ENCODE measurements around the gene PEX13.
"Not testable (repeated sequence)": the region's sequence is repeated elsewhere in the genome, so short reads cannot be mapped to it uniquely, and the experiment has no call there.

The PEX13 gene, protein sequence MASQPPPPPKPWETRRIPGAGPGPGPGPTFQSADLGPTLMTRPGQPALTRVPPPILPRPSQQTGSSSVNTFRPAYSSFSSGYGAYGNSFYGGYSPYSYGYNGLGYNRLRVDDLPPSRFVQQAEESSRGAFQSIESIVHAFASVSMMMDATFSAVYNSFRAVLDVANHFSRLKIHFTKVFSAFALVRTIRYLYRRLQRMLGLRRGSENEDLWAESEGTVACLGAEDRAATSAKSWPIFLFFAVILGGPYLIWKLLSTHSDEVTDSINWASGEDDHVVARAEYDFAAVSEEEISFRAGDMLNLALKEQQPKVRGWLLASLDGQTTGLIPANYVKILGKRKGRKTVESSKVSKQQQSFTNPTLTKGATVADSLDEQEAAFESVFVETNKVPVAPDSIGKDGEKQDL

DNA sequence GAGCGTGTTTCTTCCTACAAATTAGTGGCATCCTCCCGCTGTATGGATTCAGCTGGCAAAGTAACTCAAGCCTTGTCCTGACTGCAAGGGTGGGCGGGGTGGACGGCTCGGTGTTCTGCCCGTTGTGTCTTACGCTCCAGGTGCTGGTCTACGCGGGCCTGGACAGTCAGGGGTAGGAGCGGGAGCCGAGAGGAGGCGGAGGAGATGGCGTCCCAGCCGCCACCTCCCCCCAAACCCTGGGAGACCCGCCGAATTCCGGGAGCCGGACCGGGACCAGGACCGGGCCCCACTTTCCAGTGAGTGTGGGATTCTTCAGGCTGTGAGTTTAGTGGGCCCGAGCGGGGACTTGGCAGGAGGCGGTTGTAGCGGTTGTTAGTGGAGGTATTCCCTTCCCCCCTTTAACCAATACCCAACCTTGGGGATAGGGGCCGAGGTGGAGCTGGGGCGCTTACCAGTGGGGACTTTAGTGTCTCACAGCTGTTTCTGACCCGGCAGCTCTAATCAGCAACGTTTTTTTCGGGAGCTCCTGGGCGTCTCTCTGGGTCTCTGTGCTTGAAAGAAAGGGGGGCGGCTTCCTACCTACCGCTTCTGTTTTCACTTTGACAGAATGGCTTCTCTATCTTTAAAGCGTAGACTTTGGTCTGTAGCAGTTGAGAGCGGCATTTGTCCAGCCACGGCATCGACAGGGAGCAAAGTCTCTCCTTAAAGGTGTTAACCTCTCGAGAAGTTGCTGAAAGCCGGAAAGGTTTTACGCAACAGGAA is at the start of gene PEX13, which contains the start of gene PUS10:
Gene PEX13 (plus strand): TSS at position 165 of the 762 bp plus-strand sequence. CDS start 40 bp downstream, at position 205.
Gene PUS10 (minus strand): TSS at position 700 of the 762 bp plus-strand sequence. CDS start 6,365 bp downstream, outside the sequence.
- Mint-ChIP-seq H3K27ac (peak within 1 kb of the TSS; percentile 94), H3K9me3 (no peaks in the 10 kb centered on the region), H3K4me3 (peak within 1 kb of the TSS; percentile 100), H3K36me3 (ENCODE audit: low read depth) (peaks cover 18% of the 10 kb centered on the region), H3K4me1 (ENCODE audit: low read depth) (peaks cover 26% of the 10 kb centered on the region), H3K27me3 (ENCODE audit: low read depth) (no peaks in the 10 kb centered on the region)
- DNase-seq (ENCODE audit: low spot score) = peak; percentile 74

DNA sequence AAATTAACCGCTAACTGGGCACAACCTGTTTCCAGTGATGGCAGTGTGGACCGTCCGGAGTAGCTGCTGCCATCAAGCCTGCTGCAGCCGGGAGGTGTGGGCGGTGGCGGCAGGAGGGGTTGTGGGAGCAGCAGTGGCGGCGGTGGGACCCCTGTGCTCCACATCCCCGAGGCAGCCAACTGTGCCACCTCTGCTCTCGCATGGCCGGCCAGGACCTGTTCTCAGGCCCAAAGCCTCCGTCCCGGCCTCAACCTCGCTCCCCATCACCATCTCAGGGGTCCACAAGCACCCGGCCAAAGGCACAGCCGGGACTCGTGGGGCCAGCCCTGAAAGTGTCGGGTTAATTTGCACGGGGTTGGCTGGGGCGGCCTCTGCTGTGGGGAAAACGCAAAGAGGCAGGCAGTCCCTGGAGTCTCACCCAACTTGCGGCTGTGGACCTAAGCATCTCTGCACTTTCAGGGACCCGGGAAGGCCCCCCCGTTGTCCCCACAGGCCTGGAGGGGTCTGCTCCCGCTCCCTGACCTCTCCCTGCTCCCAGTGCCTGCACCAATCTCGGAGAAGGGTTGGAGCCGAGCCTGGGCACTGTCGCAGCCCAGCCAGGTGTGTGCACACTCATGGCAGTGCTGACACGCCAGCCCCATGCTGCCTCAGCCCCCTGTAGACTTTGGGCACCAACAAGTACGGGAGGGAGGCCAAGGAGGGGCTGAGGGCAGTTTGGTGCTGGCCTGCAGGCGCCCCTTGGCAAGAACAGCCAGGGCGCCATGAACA is 44.4 kb upstream of the PEX13 start:
- peaks cover 15% of the 10 kb centered on the region for H3K4me1 Mint-ChIP-seq (ENCODE audit: low read depth)
- H3K4me3 Mint-ChIP-seq = no peak overlapping the region
- DNase-seq (ENCODE audit: low spot score) = no peak
- peaks cover 2% of the 10 kb centered on the region for H3K36me3 Mint-ChIP-seq (ENCODE audit: low read depth)
- no peaks in the 10 kb centered on the region for H3K27me3 Mint-ChIP-seq (ENCODE audit: low read depth)
- H3K27ac Mint-ChIP-seq = no peak overlapping the region
- no peaks in the 10 kb centered on the region for H3K9me3 Mint-ChIP-seq

DNA sequence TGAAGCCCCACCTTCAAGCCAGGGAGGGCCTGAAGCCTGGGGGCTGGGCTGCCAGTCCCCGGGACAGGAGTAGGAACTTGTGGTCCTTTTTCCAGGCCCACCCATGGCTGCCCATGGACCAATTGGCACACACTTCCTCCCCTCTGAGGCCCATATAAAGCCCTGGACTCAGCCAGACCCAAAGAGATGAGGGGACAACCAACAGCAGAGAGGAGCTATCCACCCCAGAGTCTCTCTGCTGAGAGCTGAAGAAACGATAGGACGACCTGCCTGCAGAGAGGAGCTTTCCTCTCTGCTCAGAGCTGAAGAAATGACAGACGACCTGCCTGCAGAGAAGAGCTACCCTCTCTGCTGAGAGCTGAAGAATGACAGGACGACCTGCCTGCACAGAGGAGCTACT is 43.8 kb upstream of the PEX13 start:
- Mint-ChIP-seq H3K4me3 (no peak overlapping the region), H3K36me3 (ENCODE audit: low read depth) (no peaks in the 10 kb centered on the region), H3K9me3 (no peaks in the 10 kb centered on the region), H3K27me3 (ENCODE audit: low read depth) (no peaks in the 10 kb centered on the region), H3K27ac (no peak overlapping the region), H3K4me1 (ENCODE audit: low read depth) (peaks cover 18% of the 10 kb centered on the region)
- DNase-seq (ENCODE audit: low spot score) = no peak

DNA sequence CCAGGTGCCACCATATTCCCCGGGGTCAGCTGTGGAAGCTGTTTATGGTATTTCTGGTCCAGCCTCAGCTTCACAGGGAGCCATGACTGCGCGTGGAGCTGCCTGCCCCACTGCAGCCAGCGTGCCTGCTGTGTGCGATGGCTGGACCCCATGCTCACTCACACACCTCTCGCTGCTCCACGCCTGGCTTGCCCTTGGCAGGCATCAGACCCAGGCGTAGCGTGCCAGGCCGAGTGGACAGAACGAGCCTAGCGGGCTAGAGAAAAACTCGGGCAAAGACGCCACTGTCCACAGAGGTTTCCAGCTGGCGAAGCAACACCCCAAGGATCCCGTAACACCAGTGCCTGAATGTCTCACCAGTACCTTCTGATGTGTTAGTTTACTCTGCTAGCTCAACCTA is 42.9 kb upstream of the PEX13 start:
- Mint-ChIP-seq H3K4me1 (ENCODE audit: low read depth) (peaks cover 21% of the 10 kb centered on the region), H3K27me3 (ENCODE audit: low read depth) (no peaks in the 10 kb centered on the region), H3K9me3 (no peaks in the 10 kb centered on the region), H3K4me3 (no peak overlapping the region), H3K36me3 (ENCODE audit: low read depth) (no peaks in the 10 kb centered on the region), H3K27ac (no peak overlapping the region)
- no peak for DNase-seq (ENCODE audit: low spot score)

DNA sequence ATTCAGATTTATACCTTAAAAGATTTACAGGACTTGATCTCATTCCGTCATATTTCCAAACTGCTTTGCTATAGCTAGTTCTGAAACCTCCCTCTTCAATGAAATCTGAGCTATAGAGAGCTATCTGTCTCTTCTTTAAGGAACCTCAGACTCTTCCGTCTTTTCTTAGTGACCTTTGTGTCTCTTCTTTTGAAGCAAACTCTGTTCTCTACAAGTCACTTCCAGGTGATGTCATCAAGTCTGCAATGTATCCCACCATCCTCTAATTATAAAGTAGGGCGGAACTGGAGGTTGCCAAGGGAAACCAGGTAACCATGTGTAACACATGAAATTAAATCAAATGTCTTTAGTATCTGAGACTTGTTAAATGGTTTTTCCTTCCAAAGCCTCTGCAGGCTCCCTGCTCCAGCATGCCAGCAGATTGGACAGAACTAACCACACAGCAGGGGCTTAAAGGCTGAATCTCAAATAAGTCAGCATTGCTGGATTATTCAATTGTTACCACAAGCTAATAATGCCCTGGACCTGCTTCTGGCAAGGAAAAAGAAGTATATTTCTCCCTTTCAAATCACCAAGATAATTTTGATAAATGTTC is 41.2 kb upstream of the PEX13 start:
- no peak for DNase-seq (ENCODE audit: low spot score)
- Mint-ChIP-seq H3K4me1 (ENCODE audit: low read depth) (peaks cover 28% of the 10 kb centered on the region), H3K9me3 (no peaks in the 10 kb centered on the region), H3K27ac (no peak overlapping the region), H3K27me3 (ENCODE audit: low read depth) (no peaks in the 10 kb centered on the region), H3K36me3 (ENCODE audit: low read depth) (no peaks in the 10 kb centered on the region), H3K4me3 (no peak overlapping the region)

DNA sequence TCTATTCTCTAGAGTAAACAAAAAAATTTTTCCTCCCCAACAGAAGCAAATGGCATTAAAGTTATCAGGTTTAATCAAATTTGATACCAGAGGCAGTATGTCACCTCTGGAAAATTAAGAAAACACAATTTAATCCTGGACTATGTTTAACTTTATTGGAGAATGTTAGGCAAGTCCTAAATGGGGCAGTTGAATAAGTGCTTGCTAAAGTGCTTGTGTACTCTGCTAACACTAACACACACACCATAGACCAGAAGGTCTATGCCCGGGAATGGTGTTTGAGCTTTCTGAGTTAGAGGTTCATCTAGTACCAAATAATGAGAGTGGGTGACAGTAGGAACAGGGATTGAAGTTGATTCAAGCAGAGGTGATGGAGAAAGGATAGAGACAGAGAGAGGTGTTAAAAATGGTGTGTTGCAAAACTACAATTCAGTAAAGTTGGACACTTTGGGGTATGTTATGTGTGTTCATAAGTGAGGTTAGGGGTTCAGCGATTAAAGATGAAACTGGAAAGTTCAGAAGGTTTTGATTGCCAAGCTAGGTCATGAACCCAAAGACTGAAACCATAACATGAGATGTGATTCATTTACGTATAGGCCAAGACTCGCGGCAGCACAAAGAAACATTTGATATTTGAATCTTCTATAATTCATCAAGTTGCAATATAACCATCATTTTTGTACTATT is 40.5 kb upstream of the PEX13 start:
- peaks cover 26% of the 10 kb centered on the region for H3K4me1 Mint-ChIP-seq (ENCODE audit: low read depth)
- no peaks in the 10 kb centered on the region for H3K9me3 Mint-ChIP-seq

DNA sequence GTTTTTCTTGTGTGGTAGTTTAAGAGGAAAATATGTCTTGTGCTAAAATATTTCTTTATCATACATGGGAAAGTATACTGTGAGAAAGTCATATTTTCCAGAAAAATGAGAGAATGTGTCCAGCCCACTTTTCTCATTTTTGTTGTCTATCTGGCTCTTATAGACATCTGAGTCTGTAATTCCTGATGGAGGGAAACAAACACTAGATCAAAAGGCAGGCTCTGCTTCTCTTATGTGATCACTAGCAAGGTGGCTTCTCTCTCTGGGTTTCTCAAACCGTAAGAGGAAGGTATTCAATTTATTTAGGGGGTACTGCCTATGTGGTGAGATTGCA is 40.0 kb upstream of the PEX13 start:
- Mint-ChIP-seq H3K9me3 (no peaks in the 10 kb centered on the region), H3K36me3 (ENCODE audit: low read depth) (no peaks in the 10 kb centered on the region), H3K27me3 (ENCODE audit: low read depth) (no peaks in the 10 kb centered on the region), H3K27ac (no peak overlapping the region), H3K4me1 (ENCODE audit: low read depth) (peaks cover 26% of the 10 kb centered on the region), H3K4me3 (no peak overlapping the region)
- DNase-seq (ENCODE audit: low spot score) = no peak

More for the DNA sequence above, 40.5 kb upstream of the PEX13 start:
- H3K36me3 Mint-ChIP-seq (ENCODE audit: low read depth) = no peaks in the 10 kb centered on the region
- DNase-seq (ENCODE audit: low spot score) = no peak
- no peaks in the 10 kb centered on the region for H3K27me3 Mint-ChIP-seq (ENCODE audit: low read depth)
- H3K27ac Mint-ChIP-seq = peak overlapping the region; percentile 0
- no peak overlapping the region for H3K4me3 Mint-ChIP-seq

DNA sequence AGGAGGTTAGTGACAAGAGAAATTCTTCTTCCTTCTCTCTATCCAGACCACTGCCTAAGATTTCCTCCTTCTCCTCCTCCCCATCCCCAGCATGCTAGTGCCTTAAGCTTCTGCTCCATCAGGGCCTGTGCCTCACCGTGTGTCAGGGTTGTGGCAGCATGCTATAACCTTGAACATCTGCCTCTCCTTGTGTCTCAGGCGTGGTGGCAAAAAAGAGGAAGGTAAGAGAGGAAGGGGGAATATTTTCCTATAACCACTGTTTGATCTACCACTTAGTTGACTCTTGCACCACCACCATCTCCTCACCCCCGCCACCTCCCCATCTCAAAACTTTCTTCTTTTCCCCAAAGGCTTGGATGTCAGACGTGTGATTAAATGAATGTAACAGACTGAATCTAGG is 38.3 kb upstream of the PEX13 start:
- Mint-ChIP-seq H3K9me3 (no peaks in the 10 kb centered on the region), H3K4me3 (no peak overlapping the region), H3K27ac (no peak overlapping the region), H3K27me3 (ENCODE audit: low read depth) (no peaks in the 10 kb centered on the region), H3K4me1 (ENCODE audit: low read depth) (peaks cover 26% of the 10 kb centered on the region), H3K36me3 (ENCODE audit: low read depth) (no peaks in the 10 kb centered on the region)
- DNase-seq (ENCODE audit: low spot score) = no peak

DNA sequence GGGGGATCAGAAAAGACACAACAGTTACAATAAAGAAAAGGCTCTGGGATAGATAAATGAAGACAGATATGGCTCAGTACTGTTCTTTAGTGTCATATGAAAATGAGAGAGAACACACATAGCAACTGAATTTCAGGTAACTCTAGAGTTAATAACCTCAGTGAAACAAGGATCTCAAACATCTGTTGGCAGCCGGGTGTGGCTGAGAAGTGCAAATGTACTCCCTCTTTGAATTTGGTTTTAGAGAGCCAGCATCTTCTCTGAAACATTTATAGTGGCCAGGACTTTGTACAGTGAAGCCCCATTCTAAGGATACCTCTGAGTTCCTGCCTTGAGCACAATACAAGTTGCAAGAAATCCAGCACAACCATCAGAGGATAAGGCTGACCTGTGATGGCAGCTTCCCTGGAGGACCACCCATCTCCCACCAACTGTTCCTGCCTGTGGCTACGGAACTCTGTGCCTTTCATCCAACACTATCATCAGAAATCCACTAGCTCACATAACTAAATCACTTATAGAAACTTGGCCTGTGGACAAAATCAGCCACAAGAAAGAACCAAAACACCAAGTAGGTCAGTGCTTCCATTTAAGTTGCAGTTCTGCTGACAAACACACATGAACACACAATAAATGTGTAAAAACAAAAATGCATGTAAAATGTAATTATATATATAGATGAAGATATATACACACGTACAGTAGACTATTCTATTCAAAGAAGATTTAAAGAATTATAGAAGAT is 37.3 kb upstream of the PEX13 start:
- DNase-seq (ENCODE audit: low spot score) = no peak
- Mint-ChIP-seq H3K27me3 (ENCODE audit: low read depth) (no peaks in the 10 kb centered on the region), H3K9me3 (no peaks in the 10 kb centered on the region), H3K36me3 (ENCODE audit: low read depth) (peaks cover 2% of the 10 kb centered on the region), H3K27ac (no peak overlapping the region), H3K4me1 (ENCODE audit: low read depth) (peaks cover 26% of the 10 kb centered on the region), H3K4me3 (no peak overlapping the region)

DNA sequence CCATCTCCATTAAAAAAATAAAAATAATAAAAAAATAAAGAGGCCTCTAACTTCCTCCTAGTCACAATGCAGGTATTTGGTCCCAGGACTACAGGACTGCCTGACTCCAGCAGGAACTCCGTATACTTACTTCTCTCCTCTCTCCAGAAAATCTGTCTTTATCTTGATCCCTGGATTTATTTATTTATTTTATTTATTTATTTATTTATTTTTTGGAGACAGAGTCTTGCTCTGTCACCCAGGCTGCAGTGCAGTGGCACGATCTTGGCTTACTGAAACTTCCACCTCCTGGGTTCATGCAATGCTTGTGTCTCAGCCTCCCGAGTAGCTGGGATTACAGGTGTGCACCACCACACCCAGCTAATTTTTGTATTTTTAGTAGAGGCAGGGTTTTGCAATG is 35.5 kb upstream of the PEX13 start:
- DNase-seq (ENCODE audit: low spot score); H3K36me3 Mint-ChIP-seq (ENCODE audit: low read depth): not testable (repeated sequence)

DNA sequence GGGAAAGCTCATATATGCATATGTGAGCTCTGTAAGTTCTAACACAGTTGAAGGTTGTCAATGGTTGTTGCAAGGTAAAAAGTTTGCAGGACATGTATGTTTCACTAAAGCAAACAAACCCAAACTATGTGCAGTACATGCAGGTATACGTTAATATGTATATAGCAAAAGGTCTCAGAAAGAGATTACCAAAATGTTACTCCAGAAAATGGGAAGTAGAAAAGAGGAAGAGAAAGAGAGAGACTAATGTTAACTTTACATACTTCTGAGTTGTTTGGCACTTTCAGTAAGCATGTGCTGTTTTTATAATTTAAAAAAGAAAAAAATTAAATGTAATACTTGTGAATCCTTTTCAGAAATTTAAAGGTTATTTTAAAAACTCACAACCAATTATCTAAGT is 32.8 kb upstream of the PEX13 start:
- no peak overlapping the region for H3K4me3 Mint-ChIP-seq
- peaks cover 10% of the 10 kb centered on the region for H3K4me1 Mint-ChIP-seq (ENCODE audit: low read depth)
- no peaks in the 10 kb centered on the region for H3K27me3 Mint-ChIP-seq (ENCODE audit: low read depth)
- H3K27ac Mint-ChIP-seq = no peak overlapping the region
- no peak for DNase-seq (ENCODE audit: low spot score)
- peaks cover 4% of the 10 kb centered on the region for H3K36me3 Mint-ChIP-seq (ENCODE audit: low read depth)
- no peaks in the 10 kb centered on the region for H3K9me3 Mint-ChIP-seq

More for the DNA sequence above, 35.5 kb upstream of the PEX13 start:
- H3K9me3 Mint-ChIP-seq; H3K27me3 Mint-ChIP-seq (ENCODE audit: low read depth); H3K4me3 Mint-ChIP-seq; H3K27ac Mint-ChIP-seq: not testable (repeated sequence)
- H3K4me1 Mint-ChIP-seq (ENCODE audit: low read depth) = peaks cover 20% of the 10 kb centered on the region

DNA sequence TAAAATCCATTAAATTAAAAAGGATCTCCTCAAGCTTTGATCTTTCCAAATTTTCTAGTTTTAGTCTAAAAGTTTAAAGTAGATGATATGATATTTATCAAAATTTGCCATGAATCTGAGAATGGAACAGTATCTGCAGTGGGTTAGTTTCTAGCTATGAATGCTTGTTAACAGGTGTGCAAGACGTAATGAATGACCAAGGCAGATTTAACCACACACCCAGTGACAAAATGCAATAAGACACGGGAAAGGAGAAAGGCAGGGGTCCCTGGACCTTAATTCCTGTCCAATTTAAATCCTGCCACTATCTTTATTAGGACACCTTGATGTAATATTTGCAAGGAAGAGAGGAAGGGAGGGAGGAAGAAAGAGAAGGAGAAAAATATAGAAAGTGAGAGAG is 30.5 kb upstream of the PEX13 start:
- DNase-seq (ENCODE audit: low spot score) = no peak
- Mint-ChIP-seq H3K27me3 (ENCODE audit: low read depth) (no peaks in the 10 kb centered on the region), H3K27ac (no peak overlapping the region), H3K4me1 (ENCODE audit: low read depth) (peaks cover 3% of the 10 kb centered on the region), H3K9me3 (peaks cover 13% of the 10 kb centered on the region), H3K36me3 (ENCODE audit: low read depth) (peaks cover 15% of the 10 kb centered on the region), H3K4me3 (no peak overlapping the region)

DNA sequence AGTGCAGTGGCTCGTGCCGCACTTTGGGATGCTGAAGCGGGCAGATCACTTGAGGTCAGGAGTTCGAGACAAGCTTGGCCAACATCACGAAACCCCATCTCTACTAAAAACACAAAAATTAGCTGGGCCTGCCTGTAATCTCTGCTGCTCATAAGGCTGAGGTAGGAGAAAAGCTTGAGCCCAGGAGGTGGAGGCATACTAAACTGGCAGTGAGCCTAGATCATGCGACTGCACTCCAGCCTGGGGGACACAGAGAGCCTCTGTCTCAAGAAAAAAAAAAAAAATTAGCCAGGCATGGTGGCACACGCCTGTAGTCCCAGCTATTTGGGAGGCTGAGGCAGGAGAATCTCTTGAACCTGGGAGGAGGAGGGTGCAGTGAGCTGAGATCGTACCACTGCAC is 29.9 kb upstream of the PEX13 start:
- not testable (repeated sequence) for H3K27me3 Mint-ChIP-seq (ENCODE audit: low read depth); H3K4me1 Mint-ChIP-seq (ENCODE audit: low read depth); H3K4me3 Mint-ChIP-seq; H3K27ac Mint-ChIP-seq; DNase-seq (ENCODE audit: low spot score)
- peaks cover 16% of the 10 kb centered on the region for H3K9me3 Mint-ChIP-seq
- H3K36me3 Mint-ChIP-seq (ENCODE audit: low read depth) = peaks cover 19% of the 10 kb centered on the region
